Endothelial cell of umbilical vein (primary cell): ENCODE data around the gene SHC1. TPM values are rescaled to one million over a fixed set of nuclear protein-coding genes. Genes with fewer than 3 reads are reported as not detected.

Experiments used
- BruUV-seq: library from RNA; stranded (reverse); fragments of 400-500 nt; replicated peaks from 2 replicates; lab custom pipeline; 2021; lab: Mats Ljungman, UMichigan
- CTCF ChIA-PET: fragments of 300-600, 350-600 bp; sonication (Branson Sonifier 250); formaldehyde crosslinking; loops from one replicate; lab custom pipeline; 2021; ENCODE audit warnings: antibody characterized with exemption, inconsistent platforms; lab: Charles Lee
- POLR2A ChIA-PET: fragments of 300-600, 350-600 bp; sonication (Branson Sonifier 250); formaldehyde crosslinking; loops from one replicate; lab custom pipeline; 2021; ENCODE audit warnings: antibody characterized with exemption, inconsistent platforms; lab: Charles Lee
- DNase-seq: peaks from one replicate; pipeline ENCODE4 v3.0.0-alpha.2; 2011; ENCODE audit warnings: low read depth, low spot score
- FAIRE-seq: peaks from 2 replicates; lab custom pipeline; 2011; peaks lifted over from hg19 to GRCh38; lab: Jason Lieb, UNC
- H2AFZ ChIP-seq: 2 replicates; pipeline ENCODE4 v1.6.0; 2012; ENCODE audit warnings: low read depth, low read length, control low read depth, inconsistent platforms
- H3K27ac ChIP-seq: 2 replicates; pipeline ENCODE4 v1.5.1; 2011; ENCODE audit warnings: low read depth, mild to moderate bottlenecking, control low read depth, low read length, moderate library complexity; ENCODE audit not compliant: insufficient read depth
- H3K27me3 ChIP-seq, 2 experiments: 2 replicates each; pipeline versions ENCODE4 v1.6.0 to v1.6.1; 2011; ENCODE audit warnings: low read length in 2 of 2, mixed read lengths in 1 of 2; ENCODE audit not compliant: control insufficient read depth in 2 of 2, insufficient read depth in 2 of 2
- H3K36me3 ChIP-seq, 2 experiments: 2 replicates in 1 of 2; 3 replicates in 1 of 2; pipeline ENCODE4 v1.5.1; 2011; ENCODE audit warnings: low read length in 2 of 2, mild to moderate bottlenecking in 1 of 2, moderate library complexity in 1 of 2; ENCODE audit not compliant: control insufficient read depth in 2 of 2, insufficient read depth in 2 of 2; ENCODE audit errors: extremely low read depth in 1 of 2
- H3K4me1 ChIP-seq: 3 replicates; pipeline ENCODE4 v1.5.1; 2011; ENCODE audit warnings: mild to moderate bottlenecking, low read length; ENCODE audit not compliant: control insufficient read depth, insufficient read depth; ENCODE audit errors: extremely low read depth
- H3K4me2 ChIP-seq: 2 replicates; pipeline ENCODE4 v1.6.1; 2011; ENCODE audit warnings: low read length, control low read depth, mixed read lengths; ENCODE audit not compliant: insufficient read depth
- H3K4me3 ChIP-seq, 3 experiments: fragments of 200-600 bp in 1 of 3; sonication (generic), shearing (Covaris generic) in 1 of 3; replicated peaks in 1 of 3; 2 replicates each; pipeline ENCODE4 v1.5.1; 2011 to 2016; ENCODE audit warnings: control low read depth in 3 of 3, low read length in 3 of 3, mild to moderate bottlenecking in 2 of 3, inconsistent platforms in 1 of 3, low read depth in 1 of 3, moderate library complexity in 1 of 3; ENCODE audit not compliant: insufficient read depth in 1 of 3
- H3K79me2 ChIP-seq: 2 replicates; pipeline ENCODE4 v1.6.0; 2012; ENCODE audit warnings: low read length, inconsistent platforms; ENCODE audit not compliant: control insufficient read depth, insufficient read depth
- H3K9ac ChIP-seq: replicated peaks from 2 replicates; pipeline ENCODE3; 2011; ENCODE audit warnings: low read length, control low read depth; ENCODE audit not compliant: insufficient read depth; ENCODE audit errors: extremely low read depth
- H3K9me1 ChIP-seq: replicated peaks from 3 replicates; pipeline ENCODE4 v1.6.0; 2011; ENCODE audit warnings: mild to moderate bottlenecking, low read length; ENCODE audit not compliant: control insufficient read depth, insufficient read depth; ENCODE audit errors: extremely low read depth
- H3K9me3 ChIP-seq: replicated peaks from 2 replicates; pipeline ENCODE4 v1.5.1; 2012; ENCODE audit warnings: low read length, inconsistent platforms; ENCODE audit not compliant: control insufficient read depth, insufficient read depth
- H4K20me1 ChIP-seq: replicated peaks from 2 replicates; pipeline ENCODE3; 2011; ENCODE audit warnings: mild to moderate bottlenecking, low read length; ENCODE audit not compliant: control insufficient read depth, insufficient read depth; ENCODE audit errors: extremely low read depth
- CTCF ChIP-seq, 2 donors: IDR thresholded peaks; 1 replicate in 1 of 2; 2 replicates in 1 of 2; pipeline ENCODE4 v1.5.1; 2011; ENCODE audit warnings: low read length in 2 of 2, mild to moderate bottlenecking in 2 of 2, moderate library complexity in 2 of 2, control low read depth in 1 of 2, inconsistent platforms in 1 of 2, low read depth in 1 of 2; ENCODE audit not compliant: insufficient read depth in 1 of 2; ENCODE audit errors: extremely low read depth in 1 of 2
- EZH2 ChIP-seq: IDR thresholded peaks from 2 replicates; pipeline ENCODE4 v1.6.1; 2012; ENCODE audit warnings: borderline replicate concordance, low read depth, mild to moderate bottlenecking, moderate library complexity, low read length, inconsistent platforms; ENCODE audit not compliant: severe bottlenecking
- FOS ChIP-seq: IDR thresholded peaks from 2 replicates; pipeline ENCODE4 v1.6.1; 2011; ENCODE audit warnings: mild to moderate bottlenecking, low read length, moderate library complexity, borderline replicate concordance; ENCODE audit not compliant: insufficient read depth
- GATA2 ChIP-seq: IDR thresholded peaks from 2 replicates; pipeline ENCODE4 v1.7.0; 2011; ENCODE audit warnings: low read depth, mild to moderate bottlenecking, moderate library complexity, mixed read lengths, low read length; ENCODE audit not compliant: insufficient read length, insufficient read depth
- JUN ChIP-seq: IDR thresholded peaks from 2 replicates; pipeline ENCODE4 v1.6.1; 2011; ENCODE audit warnings: borderline replicate concordance, low read depth; ENCODE audit not compliant: insufficient read length, insufficient read depth
- MAX ChIP-seq: IDR thresholded peaks from 2 replicates; pipeline ENCODE4 v1.6.1; 2011; ENCODE audit not compliant: insufficient read depth, insufficient read length
- MYC ChIP-seq: IDR thresholded peaks from one replicate; pipeline ENCODE4 v1.6.1; 2011; ENCODE audit warnings: mild to moderate bottlenecking, low read depth, low read length
- POLR2A ChIP-seq: IDR thresholded peaks from 2 replicates; pipeline ENCODE4 v1.6.1; 2012; ENCODE audit warnings: low read depth, mild to moderate bottlenecking, control low read depth, low read length
- POLR2AphosphoS5 ChIP-seq: IDR thresholded peaks from 2 replicates; pipeline ENCODE4 v1.6.1; 2012; ENCODE audit warnings: low read depth, mild to moderate bottlenecking, control low read depth, low read length, moderate library complexity; ENCODE audit not compliant: insufficient read depth
- dilution Hi-C: fragments of 300-500 bp; cut with MboI; formaldehyde crosslinking; loops from one replicate; pipeline ENCODE4 v1.15.0; 2019; ENCODE audit warnings: low sequenced_read_pairs; ENCODE audit not compliant: extremely low pct_ligation_motif_present
- intact Hi-C: fragments of 100-400 bp; cut with micrococcal nuclease; formaldehyde crosslinking; loops from one replicate; pipeline ENCODE4 v1.10.0; 2022
- polyA plus RNA-seq, 4 experiments: library from polyadenylated mRNA; depleted of rRNA in 3 of 4; stranded (reverse) in 3 of 4; unstranded in 1 of 4; fragments of >200 nt; gene quantifications; 2 replicates each; pipeline versions ENCODE4 v1.2.1 to v1.2.3, GENCODE V29; 2011 to 2012; ENCODE audit warnings: missing spikeins in 1 of 4
- total RNA-seq: library from RNA; stranded (reverse); gene quantifications from 2 replicates; pipeline ENCODE4 v1.2.3, GENCODE V29; 2021

Gene SHC1
- total and polyA plus RNA-seq, 2 donors (not counting 3 experiments of a cell fraction or from before 2014, with no cell fraction given): 316 to 324 TPM

- H3K36me3 ChIP-seq: peaks cover 19 to 39% of the 10 kb centered on the region in 2 experiments
- POLR2A ChIA-PET: interaction anchor here (1.9 kb wide), 1 partner anchor 9 kb away, joined by 4 read pairs; the partner anchor contains the start of gene PBXIP1
- CTCF ChIA-PET: interaction anchor here (1.9 to 4.0 kb wide), 2 partner anchors 30 to 53 kb away, joined by 7 to 48 read pairs; partner anchors contain the start of gene LENEP
Measured at GRCh38 chr1:154964359-154964758, 6.2 kb downstream of the SHC1 start.

More at GRCh38 chr1:154964359-154964758, 6.2 kb downstream of the SHC1 start:
- intact Hi-C loops: no loop called here
- H3K9me3 ChIP-seq: no peaks in the 10 kb centered on the region
- peaks cover 55% of the 10 kb centered on the region for H3K4me1 ChIP-seq
- no peak overlapping the region for H3K4me3 ChIP-seq
- no peak overlapping the region for H3K4me2 ChIP-seq
- dilution Hi-C loops: no loop called here
- no TSS peak for BruUV-seq
- H3K27me3 ChIP-seq: no peaks in the 10 kb centered on the region
- DNase-seq (no peak), FAIRE-seq (no peak)
- H2AFZ ChIP-seq: no peak overlapping the region
- H3K79me2 ChIP-seq: peaks cover 55% of the 10 kb centered on the region
- H3K27ac ChIP-seq: no peak overlapping the region
- H4K20me1 ChIP-seq: no peaks in the 10 kb centered on the region
- no peak overlapping the region for H3K9ac ChIP-seq
- H3K9me1 ChIP-seq: no peaks in the 10 kb centered on the region
- no peak for TF ChIP-seq CTCF (IDR thresholded peaks at IDR 0.05; ENCODE audit: extremely low read depth in 1 of 2, insufficient read depth in 1 of 2, low read depth in 1 of 2, low read length in 2 of 2)
- no peak for TF ChIP-seq POLR2AphosphoS5
- no peak for TF ChIP-seq MAX
- TF ChIP-seq EZH2: no peak
- TF ChIP-seq JUN: no peak
- no peak for TF ChIP-seq POLR2A
- TF ChIP-seq GATA2: no peak
- TF ChIP-seq MYC: no peak
- TF ChIP-seq FOS: no peak
